Stimulated activated CD4-positive, alpha-beta T cell treated with anti-CD3 and anti-CD28 coated beads, Interleukin-12 subunit alpha, Interleukin-12 subunit beta, amount 100 ng/mL, for 4 hours (primary cell): ENCODE results near the gene COMMD10.

ENCODE experiments used
- DNase-seq: peaks from one replicate; pipeline ENCODE4 v3.0.0-alpha.2; 2020

The COMMD10 gene

DNA sequence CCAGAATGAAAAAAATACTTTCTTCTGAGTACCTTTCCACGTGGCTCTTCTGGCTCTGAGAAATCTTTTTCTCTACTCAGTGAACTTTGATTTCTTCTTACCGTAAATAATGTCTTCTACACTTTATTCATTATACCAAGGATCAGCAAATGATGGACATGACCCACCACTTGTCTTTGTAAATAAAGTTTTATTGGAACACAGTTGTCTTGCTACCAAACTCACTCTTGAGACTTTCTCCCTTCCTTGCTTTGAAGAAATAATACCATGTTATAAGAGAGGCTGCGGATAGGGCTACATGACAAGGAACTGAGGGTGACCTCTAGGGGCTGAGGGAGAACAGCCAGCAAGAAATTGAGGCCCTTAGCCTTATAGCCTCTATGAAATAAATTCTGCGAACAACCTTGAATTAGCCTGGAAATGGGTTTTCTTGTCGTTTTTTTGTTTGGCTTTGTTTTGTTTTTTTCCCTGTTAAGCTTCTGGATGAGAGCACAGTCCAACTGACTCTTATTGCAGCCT, 212.5 kb downstream of the COMMD10 start:
- no peak for DNase-seq

DNA sequence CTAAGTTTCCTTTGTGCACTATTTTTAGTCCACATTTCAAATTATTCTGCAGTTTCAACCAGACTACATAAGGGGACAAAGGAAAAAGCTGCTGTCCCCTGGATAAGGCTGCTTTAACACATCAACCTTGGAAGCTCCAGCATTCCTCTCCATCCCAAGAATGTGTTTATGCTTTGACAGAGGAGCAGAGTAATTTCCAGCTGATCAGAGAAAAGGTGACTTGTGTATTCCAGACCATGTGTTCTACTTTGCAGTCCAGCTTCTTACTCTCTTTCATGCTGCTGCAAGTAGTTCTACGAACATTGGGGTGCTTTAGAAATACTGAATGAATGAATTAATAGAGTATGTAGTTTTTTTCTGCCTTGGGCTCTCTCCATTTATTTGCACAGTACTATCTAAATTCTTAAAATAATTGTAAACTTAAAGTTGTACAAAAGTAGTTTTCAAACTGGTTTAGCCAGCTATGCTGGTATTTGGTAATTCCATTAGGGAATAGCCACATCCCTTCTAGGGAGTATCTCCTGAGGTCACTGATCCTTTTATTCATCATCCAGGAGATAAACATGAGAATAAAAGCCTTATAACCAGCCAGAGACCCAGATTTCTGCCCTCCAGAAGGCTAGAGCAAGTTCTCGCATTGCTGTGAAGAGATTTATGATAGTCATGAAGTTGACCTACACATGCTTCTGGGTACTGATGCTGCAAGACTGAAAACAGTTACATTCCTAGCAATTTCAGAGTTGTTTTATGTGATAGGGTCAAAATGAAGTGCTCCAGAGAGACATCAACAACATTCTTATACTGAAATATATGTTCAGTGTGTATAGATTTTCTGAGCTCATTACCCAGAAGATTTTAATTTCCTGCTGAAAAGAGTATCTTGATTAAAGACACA, 215.2 kb downstream of the COMMD10 start:
- no peak for DNase-seq

DNA sequence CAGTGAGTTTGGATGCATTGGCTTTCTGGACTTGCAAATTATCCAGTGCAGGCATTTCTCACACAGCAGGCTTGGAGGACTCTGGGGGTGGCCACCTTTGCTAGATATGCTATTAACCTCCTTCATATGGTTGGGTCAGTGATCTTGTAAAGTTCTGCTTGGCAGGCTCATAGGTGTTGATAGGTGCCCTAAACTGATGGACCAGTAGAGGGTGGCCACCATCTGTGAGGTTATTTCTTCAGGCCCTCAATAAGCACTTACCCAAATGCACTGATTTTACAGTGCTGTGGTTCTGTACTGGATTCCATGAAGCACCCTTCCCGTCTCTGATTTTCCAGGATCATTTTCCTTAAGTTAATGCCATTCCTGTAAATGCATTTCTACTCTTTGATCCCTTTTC, 216.3 kb downstream of the COMMD10 start:
- no peak for DNase-seq

DNA sequence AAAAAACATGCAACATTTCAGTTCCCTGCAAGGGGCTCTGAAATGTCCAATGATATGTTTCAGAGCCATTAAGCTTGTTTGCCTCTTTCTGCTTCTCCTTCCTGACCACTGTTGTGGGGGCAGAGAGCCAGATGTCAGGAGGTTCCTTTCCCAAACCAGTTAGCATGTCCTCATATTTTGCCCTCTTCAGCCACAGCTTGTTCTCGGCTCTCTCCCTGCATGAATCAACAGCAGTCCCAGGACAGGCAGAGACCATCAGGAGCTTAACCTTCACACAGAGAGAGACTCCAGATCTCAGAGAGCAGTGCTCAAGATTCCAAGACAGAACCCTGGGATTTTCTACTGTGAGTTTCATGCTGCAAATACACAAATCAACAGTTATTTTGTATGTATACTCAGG, 218.5 kb downstream of the COMMD10 start:
- DNase-seq, result no peak

DNA sequence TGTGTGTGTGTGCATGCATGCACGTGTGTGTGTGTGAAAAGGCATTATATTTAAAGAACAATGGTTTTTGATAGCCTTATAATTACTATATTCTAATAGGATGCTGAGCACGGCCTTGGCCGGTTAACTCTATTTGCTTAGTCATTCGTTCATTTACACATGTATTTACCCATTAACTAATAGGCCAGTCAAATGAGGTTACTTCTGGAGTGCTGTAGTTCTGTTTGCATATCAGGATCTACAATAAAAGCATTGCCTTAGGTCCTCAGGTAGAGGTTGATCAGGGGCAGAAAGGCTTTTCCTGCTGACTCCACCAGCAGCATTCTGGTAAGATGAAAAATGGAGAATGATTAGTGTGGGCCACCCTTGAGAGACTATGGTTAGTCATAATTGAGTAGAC, 219.0 kb downstream of the COMMD10 start:
- DNase-seq, result no peak

DNA sequence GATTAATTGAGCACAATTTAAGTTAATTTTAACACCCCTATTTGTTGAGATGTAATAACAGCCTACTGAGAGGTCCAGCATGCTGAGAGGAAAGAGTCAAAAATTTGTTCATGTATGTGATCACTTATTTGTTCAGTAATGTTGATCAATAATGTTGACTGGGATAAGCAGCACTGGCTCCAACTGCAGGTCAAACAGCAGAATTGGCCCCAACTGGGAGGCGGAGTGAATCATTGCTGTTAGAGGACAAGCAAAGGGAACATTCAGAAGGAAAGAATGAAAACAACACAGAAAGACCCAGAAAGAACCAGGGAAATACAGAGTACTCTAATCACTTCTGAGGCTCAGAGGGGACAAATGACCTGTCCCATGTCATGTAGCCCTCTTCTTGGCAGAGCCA, 221.1 kb downstream of the COMMD10 start:
- DNase-seq, result no peak

DNA sequence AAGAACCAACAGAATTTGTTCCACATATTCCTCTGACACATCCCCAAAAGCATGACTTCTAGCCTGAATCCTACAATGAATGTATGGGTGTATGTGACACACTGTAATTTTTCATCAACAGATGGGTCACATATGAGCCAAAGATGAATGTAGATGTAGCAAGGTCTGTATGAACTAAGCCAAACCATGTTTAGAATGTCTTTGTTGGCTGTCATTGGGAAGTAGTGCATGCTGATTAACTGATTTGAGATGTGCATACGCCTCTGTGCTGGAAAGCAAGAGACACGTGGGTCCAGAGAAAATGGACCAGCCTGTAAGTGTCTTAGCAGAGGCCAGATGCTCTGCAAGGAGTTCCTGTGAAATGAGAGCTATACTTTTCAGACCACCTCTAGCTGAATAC, 222.0 kb downstream of the COMMD10 start:
- DNase-seq, result no peak

DNA sequence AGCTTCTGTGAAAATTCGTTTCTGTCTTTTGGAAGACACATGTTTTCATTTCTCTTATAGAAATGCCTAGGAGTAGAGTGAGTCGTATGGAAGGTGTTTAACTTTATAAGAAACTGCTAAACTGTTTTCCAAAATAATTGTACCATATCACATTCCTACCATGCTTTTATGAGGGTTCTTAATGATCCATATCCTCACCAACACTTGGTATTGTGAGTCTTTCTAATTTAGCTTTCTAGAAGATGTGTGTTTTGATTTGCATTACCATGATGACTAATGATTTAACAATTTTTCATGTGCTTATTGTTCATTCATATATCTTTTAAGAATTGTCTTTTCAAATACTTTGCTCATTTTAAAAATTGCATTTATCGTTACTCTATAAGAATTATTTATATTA, 223.6 kb downstream of the COMMD10 start:
- DNase-seq, result no peak

DNA sequence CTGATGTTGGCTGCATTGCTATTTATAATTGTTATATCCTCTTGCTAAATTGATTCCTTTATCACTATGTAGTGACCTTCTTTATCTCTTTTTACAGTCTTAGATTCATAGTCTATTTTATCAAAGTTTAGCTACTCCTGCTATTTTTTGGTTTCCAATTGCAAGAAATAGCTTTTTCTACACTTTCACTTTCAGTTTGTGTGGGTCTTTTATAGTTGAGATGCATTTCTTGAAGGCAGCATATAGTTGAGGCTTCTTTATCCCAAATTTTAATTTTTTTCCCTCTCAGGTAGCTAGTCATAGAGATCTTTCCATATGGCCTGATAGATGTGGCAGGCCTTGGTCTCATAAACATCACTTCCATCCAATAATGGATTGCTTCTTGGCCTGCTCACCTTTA, 228.5 kb downstream of the COMMD10 start:
- DNase-seq, result no peak

DNA sequence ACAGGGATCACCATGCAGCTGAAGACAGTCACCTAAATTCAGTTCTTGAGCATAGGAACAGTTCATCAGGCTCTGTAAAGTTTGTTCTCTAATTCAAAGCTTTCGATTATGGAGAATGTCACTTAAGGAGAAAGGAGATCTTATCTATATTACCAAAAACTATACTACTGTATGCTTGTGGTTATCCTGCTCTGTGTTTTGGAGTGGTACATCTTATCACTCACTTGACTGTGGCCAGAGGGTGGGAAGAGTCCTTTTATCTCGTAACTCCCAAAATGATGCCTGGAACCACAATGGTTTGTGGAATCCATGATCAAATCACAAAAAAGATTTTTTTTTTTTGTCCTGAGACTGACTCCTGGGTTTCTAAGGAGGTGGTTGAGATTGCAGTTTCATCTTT, 230.7 kb downstream of the COMMD10 start:
- no peak for DNase-seq

DNA sequence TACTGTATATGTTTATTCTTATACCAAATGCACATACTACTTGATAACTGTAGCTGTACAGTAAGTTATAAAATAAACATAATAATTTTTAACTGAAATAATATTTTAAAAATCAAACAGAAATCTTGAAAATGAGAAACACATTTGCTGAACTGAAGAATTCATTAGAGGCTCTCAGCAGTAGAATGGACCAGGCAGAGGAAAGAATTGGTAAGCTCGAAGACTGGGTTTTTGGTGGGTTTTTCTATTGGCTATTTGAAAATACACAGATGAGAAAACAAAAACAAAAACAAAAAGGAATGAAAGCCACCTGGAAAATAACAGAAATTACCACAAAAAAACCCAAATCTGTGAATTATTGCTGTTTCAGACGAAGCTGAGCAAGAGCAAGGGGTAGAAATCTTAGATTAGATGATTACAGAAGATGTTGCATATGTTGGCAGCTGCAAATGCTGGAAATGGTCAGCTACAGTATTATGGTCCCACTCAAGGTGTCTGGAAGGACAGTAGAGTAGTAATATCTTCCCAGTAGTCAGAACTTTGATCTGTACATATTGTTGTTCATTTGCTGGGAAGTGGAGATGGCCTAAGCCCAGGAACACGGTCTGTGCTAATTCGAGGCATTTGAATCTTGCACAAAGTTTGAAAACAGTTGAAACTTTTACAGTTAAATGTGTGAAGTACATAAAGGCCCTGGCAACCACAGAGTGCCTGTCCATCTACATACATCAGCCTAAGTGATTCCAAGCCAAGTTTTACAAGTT, 233.4 kb downstream of the COMMD10 start:
- DNase-seq, result no peak

DNA sequence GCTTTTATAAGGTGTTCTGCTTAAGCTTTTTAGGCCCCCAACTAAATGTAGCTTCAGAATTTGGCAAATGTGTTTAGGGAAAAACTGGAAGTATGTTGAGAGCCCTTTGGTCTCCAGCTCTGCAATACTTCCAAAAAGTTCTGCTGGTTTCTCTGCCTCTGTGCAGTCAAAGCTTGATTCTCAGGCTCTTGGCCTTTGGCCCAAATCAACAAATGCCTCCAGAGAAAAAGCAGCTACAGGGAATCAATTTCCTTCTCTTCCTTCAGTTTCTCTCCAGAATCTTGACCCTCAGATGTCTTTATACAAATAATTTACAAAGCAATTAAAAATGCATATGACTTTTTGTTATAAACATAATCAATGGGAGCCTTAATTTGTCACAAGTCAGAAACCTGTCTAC, 235.7 kb downstream of the COMMD10 start:
- no peak for DNase-seq

DNA sequence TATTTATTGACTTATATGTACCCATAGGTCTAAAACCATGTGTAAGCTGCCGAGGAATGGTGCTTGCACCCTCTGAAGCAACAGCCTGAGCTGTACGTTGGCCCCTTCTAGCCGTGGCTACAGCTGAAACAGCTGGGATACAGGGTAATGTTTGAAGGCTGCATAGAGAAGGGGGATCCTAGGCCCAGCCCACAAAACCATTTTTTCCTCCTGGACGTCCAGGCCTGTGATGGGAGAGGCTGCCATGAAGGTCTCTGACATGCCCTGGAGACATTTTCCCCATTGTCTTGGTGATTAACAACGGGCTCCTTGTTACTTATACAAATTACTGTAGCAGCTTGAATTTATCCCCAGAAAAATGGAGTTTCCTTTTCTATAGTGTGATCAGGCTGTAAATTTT, 244.7 kb downstream of the COMMD10 start:
- no peak for DNase-seq

DNA sequence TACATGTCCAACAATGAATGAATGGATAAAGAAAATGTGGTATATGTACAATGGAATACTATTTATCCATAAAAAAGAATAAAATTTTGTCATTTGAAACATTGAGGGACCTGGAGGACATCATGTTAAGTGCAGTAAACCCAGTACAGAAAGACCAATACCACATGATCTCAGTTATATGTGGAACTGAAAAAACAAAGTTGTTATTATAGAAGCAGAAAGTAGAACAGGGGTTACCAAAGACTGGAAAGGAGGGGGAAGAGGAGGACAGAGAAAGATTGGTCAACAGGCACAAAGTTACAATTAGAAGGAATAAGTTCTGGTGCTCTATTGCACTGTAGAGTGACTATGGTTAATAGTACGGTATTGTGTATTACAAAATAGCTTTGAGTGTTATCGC, 256.0 kb downstream of the COMMD10 start:
- DNase-seq, result no peak
